GM12878 (cell line): ENCODE results near the gene NUDT16L1. TPM values are rescaled to one million over a fixed set of nuclear protein-coding genes. Genes with fewer than 3 reads are reported as not detected.

ENCODE experiments used
- CBX3 ChIP-seq: fragments of 200-600 bp; sonication (generic); IDR thresholded peaks from 2 replicates; pipeline ENCODE4 v1.6.1; 2016; ENCODE audit warnings: low read depth, borderline replicate concordance
- EGR1 ChIP-seq, 2 experiments: IDR thresholded peaks; 1 replicate in 1 of 2; 2 replicates in 1 of 2; pipeline ENCODE4 v1.6.1; 2011 to 2012; ENCODE audit warnings: low read depth in 2 of 2, low read length in 2 of 2, borderline replicate concordance in 1 of 2, mild to moderate bottlenecking in 1 of 2, moderate library complexity in 1 of 2
- ESRRA ChIP-seq: IDR thresholded peaks from 2 replicates; pipeline ENCODE4 v1.6.1; 2012; ENCODE audit warnings: mild to moderate bottlenecking, low read length, improper control_type of control experiment
- FOS ChIP-seq: IDR thresholded peaks from 3 replicates; pipeline ENCODE4 v1.6.1; 2011; ENCODE audit warnings: borderline replicate concordance; ENCODE audit not compliant: insufficient read length; ENCODE audit errors: extremely low read depth
- FOXM1 ChIP-seq: IDR thresholded peaks from 2 replicates; pipeline ENCODE4 v1.6.1; 2012; ENCODE audit warnings: low read depth, mild to moderate bottlenecking, inconsistent platforms, low read length, moderate library complexity
- GATAD2B ChIP-seq: fragments of 450-650 bp; conservative IDR thresholded peaks from 2 replicates; pipeline ENCODE4 v1.6.1; 2017; ENCODE audit warnings: low read depth, mild to moderate bottlenecking, moderate library complexity
- HDAC6 ChIP-seq: fragments of 200-600 bp; sonication (generic); IDR thresholded peaks from one replicate; pipeline ENCODE4 v1.8.0; 2017; ENCODE audit warnings: antibody characterized with exemption; ENCODE audit not compliant: unreplicated experiment
- MLLT1 ChIP-seq: fragments of 450-650 bp; IDR thresholded peaks from 2 replicates; pipeline ENCODE4 v1.6.1; 2016; ENCODE audit warnings: mild to moderate bottlenecking
- MYC ChIP-seq: IDR thresholded peaks from 2 replicates; pipeline ENCODE4 v1.6.1; 2011; ENCODE audit warnings: mild to moderate bottlenecking, low read length, moderate library complexity, inconsistent platforms; ENCODE audit not compliant: insufficient read depth, insufficient replicate concordance, insufficient read length, severe bottlenecking
- NFYA ChIP-seq: IDR thresholded peaks from 2 replicates; pipeline ENCODE4 v1.6.1; 2011; ENCODE audit warnings: low read depth, mild to moderate bottlenecking, low read length, improper control_type of control experiment, borderline replicate concordance
- NKRF ChIP-seq: fragments of 450-650 bp; conservative IDR thresholded peaks from 2 replicates; pipeline ENCODE4 v1.6.1; 2017; ENCODE audit warnings: mild to moderate bottlenecking, moderate library complexity
- NR2C2 ChIP-seq: IDR thresholded peaks from 2 replicates; pipeline ENCODE4 v1.6.1; 2011; ENCODE audit warnings: borderline replicate concordance, low read depth; ENCODE audit not compliant: control insufficient read depth, insufficient read length
- NR2F1 ChIP-seq: fragments of 450-650 bp; conservative IDR thresholded peaks from 2 replicates; pipeline ENCODE4 v1.6.1; 2017; ENCODE audit warnings: mild to moderate bottlenecking
- NRF1 ChIP-seq: conservative IDR thresholded peaks from 2 replicates; pipeline ENCODE4 v1.6.1; 2011; ENCODE audit warnings: mild to moderate bottlenecking, low read depth, low read length, improper control_type of control experiment
- PAX5 ChIP-seq: IDR thresholded peaks from 2 replicates; pipeline ENCODE4 v1.6.1; 2011; ENCODE audit warnings: low read depth, low read length, borderline replicate concordance
- POLR2A ChIP-seq: IDR thresholded peaks from 2 replicates; pipeline ENCODE4 v1.6.1; 2011; ENCODE audit warnings: low read depth, mild to moderate bottlenecking, low read length
- POLR2AphosphoS2 ChIP-seq: IDR thresholded peaks from 2 replicates; pipeline ENCODE4 v1.6.1; 2011; ENCODE audit warnings: low read depth, mild to moderate bottlenecking, low read length, improper control_type of control experiment, moderate library complexity
- POLR2AphosphoS5 ChIP-seq: IDR thresholded peaks from 2 replicates; pipeline ENCODE4 v1.6.1; 2011; ENCODE audit warnings: mild to moderate bottlenecking, low read length, inconsistent platforms
- RELA ChIP-seq: fragments of 450-650 bp; IDR thresholded peaks from 2 replicates; pipeline ENCODE4 v1.8.0; 2014; ENCODE audit warnings: borderline replicate concordance; ENCODE audit not compliant: partially characterized antibody
- SKIL ChIP-seq: fragments of 450-650 bp; IDR thresholded peaks from 2 replicates; pipeline ENCODE4 v1.6.1; 2017; ENCODE audit warnings: mild to moderate bottlenecking, low read depth, inconsistent platforms; ENCODE audit not compliant: poor library complexity, severe bottlenecking
- SUZ12 ChIP-seq: fragments of 200-600 bp; sonication (generic); IDR thresholded peaks from one replicate; pipeline ENCODE4 v1.6.1; 2018; ENCODE audit warnings: antibody characterized with exemption, mild to moderate bottlenecking; ENCODE audit not compliant: unreplicated experiment
- TCF3 ChIP-seq: IDR thresholded peaks from 2 replicates; pipeline ENCODE4 v1.6.1; 2012; ENCODE audit warnings: low read depth, mild to moderate bottlenecking, low read length, borderline replicate concordance; ENCODE audit not compliant: insufficient read depth
- WRNIP1 ChIP-seq: IDR thresholded peaks from 2 replicates; pipeline ENCODE4 v1.6.1; 2011; ENCODE audit warnings: low read depth, low read length, improper control_type of control experiment, borderline replicate concordance
- ZNF207 ChIP-seq: fragments of 450-650 bp; IDR thresholded peaks from 2 replicates; pipeline ENCODE4 v1.6.1; 2014; ENCODE audit warnings: antibody characterized with exemption, mild to moderate bottlenecking, borderline replicate concordance
- ZNF217 ChIP-seq: fragments of 450-650 bp; IDR thresholded peaks from 2 replicates; pipeline ENCODE4 v1.6.1; 2017; ENCODE audit warnings: antibody characterized with exemption, mild to moderate bottlenecking
- ZSCAN29 ChIP-seq: fragments of 450-650 bp; IDR thresholded peaks from 2 replicates; pipeline ENCODE4 v1.6.1; 2017; ENCODE audit warnings: mild to moderate bottlenecking, moderate library complexity
- polyA plus RNA-seq, 11 experiments: library from polyadenylated mRNA; depleted of rRNA in 4 of 11; unstranded in 6 of 11; stranded (reverse) in 5 of 11; fragments of >200 nt; fragmentation: Nextera tagmentation in 4 of 11; fragmentation: Illumina TruSeq in 1 of 11; extraction: Ambion mirVana in 4 of 11; extraction: Trizol in 1 of 11; gene quantifications; 1 replicate in 1 of 11; 2 replicates in 10 of 11; pipeline versions ENCODE4 v1.2.1 to v1.2.3, GENCODE V29; 2011 to 2016; ENCODE audit warnings: inconsistent platforms in 2 of 11, missing spikeins in 2 of 11, low read depth in 1 of 11
- total RNA-seq, 4 experiments: library from RNA; depleted of rRNA in 3 of 4; stranded (reverse); fragments of >200 nt in 3 of 4; fragmentation: Illumina TruSeq in 1 of 4; extraction: Trizol in 1 of 4; gene quantifications; 2 replicates each; pipeline versions ENCODE4 v1.2.1 to v1.2.3, GENCODE V29; 2013 to 2021

Gene NUDT16L1
- total and polyA plus RNA-seq, 10 of the 15 experiments (the other 5 are each of a cell fraction or from before 2014, with no cell fraction given): 1.4 to 77.7 (median 28.9) TPM

GRCh38 chr16:4693296-4693955 lies at the start of gene NUDT16L1 (continued):
- TF ChIP-seq NR2F1 (peak; percentile 85), ZNF217 (no peak), POLR2AphosphoS2 (peak; percentile 66; the same call in 1 of the 2 replicates), POLR2A (peak; percentile 98), EGR1 (IDR thresholded peaks at IDR 0.05; ENCODE audit: borderline replicate concordance in 1 of 2, low read depth in 2 of 2, low read length in 2 of 2) (peak in 1 of 2 experiments; percentile 77; a peak in 2 of 3 replicates), RELA (no peak), ESRRA (no peak), NFYA (no peak), MYC (peak; percentile 25), HDAC6 (no peak), NR2C2 (no peak), CBX3 (no peak), NRF1 (peak; percentile 53), TCF3 (0 out of 2 replicates have a peak, but pooled peaks have one; percentile 33), PAX5 (no peak), GATAD2B (no peak; the same call in 1 of the 2 replicates), ZNF207 (0 out of 2 replicates have a peak, but pooled peaks have one; percentile 38), MLLT1 (0 out of 2 replicates have a peak, but pooled peaks have one; percentile 32), FOXM1 (no peak), ZSCAN29 (peak; percentile 48; the same call in 1 of the 2 replicates), POLR2AphosphoS5 (peak; percentile 95), FOS (no peak), SUZ12 (no peak), SKIL (no peak), NKRF (peak; percentile 79), WRNIP1 (no peak)
